NCI-H2029 treated with DMSO at 0.1 percent for 48 hours (cell line): ENCODE measurements around the gene ENHO.
"Not testable (repeated sequence)": the region's sequence is repeated elsewhere in the genome, so short reads cannot be mapped to it uniquely, and the experiment has no call there.

ENCODE experiments used
- DNase-seq: peaks from one replicate; lab custom pipeline; 2025; lab: John Stamatoyannopoulos, UW

The ENHO gene

DNA sequence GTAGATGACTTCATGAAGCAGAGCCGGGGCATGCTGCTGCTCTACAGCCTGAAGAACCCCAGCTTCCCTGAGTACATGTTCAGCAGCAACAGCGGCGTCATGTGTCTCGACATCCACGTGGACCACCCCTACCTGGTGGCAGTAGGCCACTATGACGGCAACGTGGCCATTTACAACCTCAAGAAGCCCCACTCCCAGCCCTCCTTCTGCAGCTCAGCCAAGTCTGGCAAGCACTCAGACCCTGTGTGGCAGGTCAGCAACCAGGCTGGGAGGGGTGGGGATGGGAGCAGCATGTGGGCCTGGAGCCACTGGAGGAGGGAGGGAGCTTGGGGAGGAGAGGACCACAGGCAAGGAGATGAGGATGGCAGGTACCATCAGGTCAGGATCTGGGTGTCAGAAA is 16.2 kb downstream of the ENHO start:
- DNase-seq = no peak

DNA sequence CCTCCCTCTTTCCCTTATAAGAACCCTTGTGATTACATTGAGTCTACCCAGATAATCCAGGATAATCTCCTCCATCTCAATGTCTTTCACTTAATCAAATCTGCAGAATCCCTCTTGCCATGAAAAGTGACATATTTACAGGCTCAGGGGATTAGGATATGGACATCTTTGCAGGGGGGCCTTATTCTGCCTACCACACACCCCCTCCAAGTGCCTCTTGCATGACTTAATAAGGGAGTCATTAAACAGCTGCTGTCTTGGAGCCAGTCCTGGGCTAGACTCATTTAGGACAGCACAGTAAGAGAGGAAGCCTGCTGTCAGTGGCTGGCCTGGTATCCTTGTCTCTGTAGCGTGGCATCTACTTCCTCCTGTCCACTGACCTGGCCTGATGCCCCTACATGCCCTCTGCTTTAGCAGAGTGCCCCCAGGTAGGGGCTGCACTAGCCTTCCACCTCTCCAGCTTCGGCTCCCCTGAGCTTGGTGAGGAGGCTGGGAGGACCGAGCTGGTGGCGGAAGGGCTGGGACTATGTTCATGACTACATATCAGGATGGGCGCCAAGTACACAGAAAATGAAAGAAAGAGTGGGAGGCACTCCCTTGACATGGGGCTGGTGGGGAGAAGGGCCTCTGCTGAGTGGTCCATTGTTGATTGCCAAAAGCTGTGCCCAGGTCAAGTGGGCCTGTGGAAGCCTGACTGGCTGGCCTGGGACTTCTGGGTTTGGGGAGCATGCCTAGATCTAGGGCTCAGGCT is 17.2 kb downstream of the ENHO start:
- no peak for DNase-seq

DNA sequence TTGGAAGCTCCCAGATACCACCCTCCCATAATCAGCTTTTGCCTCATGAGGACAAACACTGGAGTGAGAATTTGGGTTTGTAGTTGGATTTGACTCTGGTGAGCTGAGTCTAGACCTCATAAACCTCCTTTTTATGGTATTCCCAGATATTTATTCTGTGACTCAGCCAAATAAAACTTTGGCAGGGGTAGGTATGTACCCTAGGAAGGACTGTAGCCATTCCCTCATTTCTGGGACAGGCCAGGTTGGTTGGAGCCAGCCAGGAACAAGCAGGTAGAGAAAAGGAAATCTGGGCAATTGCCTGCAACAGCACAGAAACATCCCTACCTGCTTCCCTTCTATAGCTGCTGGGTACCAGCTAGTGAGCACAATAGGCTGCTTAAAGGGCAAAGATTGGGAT is 19.4 kb downstream of the ENHO start:
- no peak for DNase-seq

DNA sequence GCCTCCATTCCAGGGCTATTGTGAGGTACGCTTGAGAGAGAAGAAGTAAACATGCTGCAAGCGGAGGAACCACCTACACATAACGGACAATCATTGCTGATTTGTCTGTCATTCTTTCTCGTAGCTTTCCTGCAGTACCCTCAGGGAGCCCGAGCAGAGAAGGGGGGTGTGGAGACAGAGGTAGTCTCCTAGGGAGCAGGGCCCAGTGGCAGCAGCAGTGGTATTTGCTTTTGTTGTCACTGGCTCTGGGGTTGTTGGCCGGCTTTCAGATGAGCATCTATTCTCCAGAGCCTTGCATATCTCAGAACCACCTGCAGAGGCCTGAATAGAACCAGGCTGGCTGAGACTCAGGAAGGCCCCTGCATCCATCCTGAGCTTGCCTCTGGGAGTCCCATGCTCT is 19.9 kb downstream of the ENHO start:
- peak; percentile 67 for DNase-seq

GRCh38 chr9:34502471-34502870 is 20.3 kb downstream of the ENHO start:
- no peak for DNase-seq

DNA sequence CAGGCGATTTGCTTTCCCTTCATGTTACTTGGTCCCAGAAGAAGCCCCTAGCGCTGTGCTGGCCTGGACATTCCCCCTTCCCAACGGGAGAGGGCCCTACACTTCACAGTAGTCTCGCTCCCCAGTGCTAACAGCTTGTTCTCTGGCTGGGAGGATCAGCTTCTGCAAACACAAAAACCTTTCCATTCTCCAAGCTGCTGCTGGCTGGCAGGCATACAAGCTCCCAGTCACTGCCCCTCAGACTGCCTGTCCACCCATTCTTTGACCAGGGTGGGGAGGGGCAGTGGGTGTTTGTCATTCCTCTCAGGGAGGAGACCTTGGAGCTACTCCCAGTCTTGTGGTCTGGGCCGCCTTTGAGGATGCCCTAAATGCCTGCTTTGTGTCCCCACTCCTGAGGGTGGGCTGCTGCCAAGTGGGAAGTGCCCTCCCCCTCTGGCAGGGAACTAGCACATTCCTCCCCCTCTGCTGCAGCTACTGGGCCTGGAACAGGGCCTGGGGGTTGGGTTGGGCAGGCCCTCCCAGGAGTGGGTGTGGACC is 20.8 kb downstream of the ENHO start:
- peak; percentile 90 for DNase-seq

DNA sequence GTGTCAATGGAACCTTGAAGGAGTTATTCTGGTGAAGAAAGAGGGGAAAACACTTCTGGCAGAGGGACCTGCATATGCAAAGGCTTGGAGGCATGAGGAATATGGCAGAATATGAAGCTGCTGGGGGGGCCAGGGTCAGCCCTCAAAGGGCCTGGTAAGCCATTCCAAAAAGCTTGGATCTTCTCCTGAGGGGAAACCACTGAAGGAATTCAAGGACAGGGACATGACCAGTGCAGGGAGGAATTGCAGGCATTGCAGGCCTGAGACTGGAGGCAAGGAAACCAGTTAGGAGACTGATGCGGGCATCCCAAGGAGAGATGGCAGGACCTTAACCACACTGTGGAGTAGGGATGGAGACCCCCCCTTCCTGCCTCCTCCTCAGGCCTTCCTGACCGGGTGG is 21.4 kb downstream of the ENHO start:
- no peak for DNase-seq

- no peak for DNase-seq
These were observed 22.0 kb downstream of the ENHO start for GRCh38 chr9:34500623-34501267.

DNA sequence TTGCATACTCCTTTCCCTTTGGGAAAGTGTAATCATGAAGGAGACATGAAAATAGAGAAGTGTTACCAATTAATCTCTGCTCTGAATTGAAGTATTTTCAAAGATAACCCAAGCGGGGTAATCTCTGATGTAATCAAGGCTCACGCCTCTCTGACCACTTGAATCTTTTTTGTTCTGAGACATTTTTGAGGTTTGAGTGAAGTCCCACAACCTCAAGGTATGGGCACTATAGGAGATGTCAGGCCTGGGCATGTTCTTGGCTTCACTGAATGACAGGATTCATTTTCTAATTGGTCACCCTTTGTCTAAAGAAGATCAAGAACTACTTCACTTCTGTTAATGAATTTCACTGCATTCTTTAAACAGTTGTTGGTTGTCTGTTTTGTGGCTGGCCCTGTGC is 23.7 kb downstream of the ENHO start:
- DNase-seq = no peak

DNA sequence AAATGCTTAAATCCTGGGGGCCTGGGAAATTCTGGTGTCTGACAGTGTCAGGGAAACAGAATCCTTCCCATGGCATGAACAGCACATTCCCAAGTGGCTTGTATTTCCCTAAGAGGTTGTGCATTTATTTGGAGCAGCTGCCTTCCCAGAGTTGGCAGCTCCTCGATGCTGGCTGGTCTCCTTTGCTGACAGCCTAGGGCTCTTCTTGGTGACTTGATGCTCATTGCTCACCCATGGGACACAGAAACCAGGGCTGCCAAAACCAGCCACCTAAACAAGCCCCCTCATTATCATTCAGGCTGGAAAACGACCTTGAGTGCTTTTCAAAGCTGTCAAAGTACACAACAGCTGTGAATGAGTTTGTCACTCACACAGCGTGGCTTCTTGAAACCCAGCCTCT is 24.2 kb downstream of the ENHO start:
- no peak for DNase-seq

- DNase-seq = no peak
These were observed 26.6 kb downstream of the ENHO start for GRCh38 chr9:34496149-34496712.

DNA sequence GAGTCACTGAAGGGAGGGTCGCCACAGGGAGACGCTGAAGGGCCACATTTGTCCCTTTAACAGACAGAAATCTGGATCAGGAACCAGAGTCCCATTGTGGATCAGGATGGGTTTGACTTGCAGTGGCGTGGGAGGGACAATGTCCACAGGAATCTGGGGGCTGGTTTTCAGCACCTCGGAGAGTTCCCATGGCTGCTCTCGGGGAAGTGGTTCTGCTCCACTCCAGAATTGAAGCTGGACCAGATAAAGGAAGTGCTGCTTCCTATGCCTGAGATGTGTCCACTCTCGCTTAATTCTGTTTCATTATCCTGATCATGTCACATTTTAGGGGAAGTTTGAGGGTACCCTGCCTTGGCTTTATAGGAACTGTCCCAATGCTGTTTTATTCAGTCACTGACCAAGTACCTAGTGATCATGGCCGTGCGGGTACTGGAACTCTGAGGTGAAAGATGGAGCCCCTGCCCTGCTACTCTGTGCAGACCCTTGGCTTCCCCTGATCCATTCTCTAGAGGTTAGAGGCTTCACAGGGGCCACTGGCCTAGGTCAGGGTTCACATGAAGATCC is 28.7 kb downstream of the ENHO start:
- DNase-seq = no peak

- no peak for DNase-seq
These were observed 30.7 kb downstream of the ENHO start for GRCh38 chr9:34492051-34492450.

DNA sequence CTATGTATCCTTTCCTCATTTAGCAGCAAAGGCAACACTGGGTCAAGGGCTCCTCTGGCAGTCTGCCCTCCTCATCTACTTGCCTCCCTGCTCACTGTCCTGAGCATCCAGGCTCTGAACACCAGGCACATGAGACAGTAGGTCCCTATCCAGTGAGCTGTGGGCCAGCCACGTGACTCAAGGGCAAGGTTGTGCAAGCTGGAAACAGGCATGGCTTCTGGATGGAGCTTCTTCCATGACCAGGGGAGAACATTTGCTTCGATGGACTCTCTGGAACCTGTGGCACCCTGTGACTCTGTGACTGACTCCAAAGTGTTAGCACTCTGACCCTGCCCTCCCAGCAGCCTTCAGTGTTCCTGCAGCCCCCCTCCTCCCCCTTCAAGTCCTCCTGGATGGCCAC is 31.2 kb downstream of the ENHO start:
- DNase-seq = no peak

- no peak for DNase-seq
These were observed 32.0 kb downstream of the ENHO start for GRCh38 chr9:34490760-34491159.

DNA sequence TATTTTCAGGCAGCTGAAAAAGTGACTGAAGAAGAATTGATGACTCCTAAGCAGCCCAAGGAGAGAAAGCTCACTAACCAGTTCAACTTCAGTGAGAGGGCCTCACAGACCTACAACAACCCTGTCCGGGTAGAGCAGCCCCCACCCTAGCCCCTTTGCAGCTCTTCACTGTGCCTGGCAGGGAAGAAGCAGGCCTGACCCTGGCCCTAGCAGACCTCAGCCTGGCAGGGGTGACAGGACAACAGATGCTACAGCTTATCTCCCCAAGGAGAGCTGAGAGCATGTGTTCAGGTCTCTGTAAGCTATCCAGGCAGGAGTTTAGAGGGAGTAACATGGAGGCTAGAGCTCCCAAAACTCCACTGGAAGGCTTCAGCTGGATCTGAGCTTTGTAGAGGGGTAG is 32.4 kb downstream of the ENHO start:
- DNase-seq = no peak

DNA sequence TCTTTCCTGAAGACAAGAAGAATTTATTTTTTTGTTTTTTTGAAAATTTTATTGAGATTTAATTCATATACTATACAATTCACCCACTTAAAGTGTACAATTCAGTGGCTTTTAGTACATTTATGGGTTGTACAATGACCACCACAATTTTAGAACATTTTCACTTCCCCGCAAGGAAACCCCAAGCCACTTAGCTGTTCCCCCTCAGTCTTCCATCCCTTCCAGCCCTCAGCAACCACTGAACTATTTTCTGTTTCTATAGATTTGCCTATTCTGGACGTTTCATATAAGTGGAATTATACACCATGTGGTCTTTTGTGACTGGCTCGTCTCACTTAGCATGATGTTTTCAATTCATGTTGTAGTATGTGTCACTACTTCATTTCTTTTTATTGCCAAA is 36.2 kb downstream of the ENHO start:
- DNase-seq = no peak

- no peak for DNase-seq
These were observed 37.0 kb downstream of the ENHO start for GRCh38 chr9:34485822-34486221.

DNA sequence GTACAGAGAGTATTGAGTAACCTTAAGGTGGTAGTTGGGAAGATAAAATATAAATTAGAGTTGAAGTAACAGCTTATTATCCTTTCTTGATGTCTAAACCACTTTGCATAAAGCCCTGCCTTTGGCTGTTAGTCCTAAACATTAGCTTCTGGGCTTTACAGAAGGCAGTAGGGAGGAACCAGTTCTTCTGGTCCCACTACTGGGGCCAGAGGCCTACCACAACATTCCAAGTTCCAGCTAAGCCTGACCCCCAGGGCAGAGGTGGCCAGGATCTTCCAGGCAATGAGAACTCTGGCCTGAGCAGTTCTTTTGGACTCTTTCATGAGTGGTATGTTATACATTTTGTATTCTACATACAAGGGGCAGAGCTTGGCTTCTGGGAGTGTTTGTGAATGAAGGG is 38.1 kb downstream of the ENHO start:
- no peak for DNase-seq

GRCh38 chr9:34482746-34483145 is 40.0 kb downstream of the ENHO start:
- DNase-seq = not testable (repeated sequence)

GRCh38 chr9:34481620-34482019 is 41.2 kb downstream of the ENHO start:
- not testable (repeated sequence) for DNase-seq

GRCh38 chr9:34479431-34479866 is 43.3 kb downstream of the ENHO start:
- DNase-seq = no peak

GRCh38 chr9:34477541-34477940 is 45.2 kb downstream of the ENHO start:
- DNase-seq = no peak
